Thyroid gland (tissue), 4 donors: ENCODE data around the gene SOCS6. TPM values are rescaled to one million over a fixed set of nuclear protein-coding genes. Genes with fewer than 3 reads are reported as not detected.

Experiments used
- total RNA-seq, 4 donors: library from RNA; depleted of rRNA; stranded (reverse); fragments of >200 nt; gene quantifications; one replicate each; pipeline ENCODE4 v1.2.3, GENCODE V29; 2016

The SOCS6 gene
- total RNA-seq, 4 donors from 2014 or later: 20.7 to 25.6 (median 23.6) TPM

Other genes starting within 250 kb of the SOCS6 start
- 10 to 100 TPM; 12.6 to 34.6 (median 19.3) TPM for gene RTTN, start 83.4 kb upstream of the SOCS6 start, total RNA-seq